ENCODE measurements around the gene SLC25A28.
A peak's percentile ranks its signal among the peaks of the same experiment; 100 is the strongest.
"Not testable (repeated sequence)": the region's sequence is repeated elsewhere in the genome, so short reads cannot be mapped to it uniquely, and the experiment has no call there.

Gene SLC25A28

GRCh38 chr10:99625124-99625523, 4.9 kb upstream of the SLC25A28 start:
- DNase-seq = not testable (repeated sequence)

GRCh38 chr10:99623919-99624318, 3.7 kb upstream of the SLC25A28 start:
- no peak for DNase-seq

GRCh38 chr10:99621454-99622251, 1.4 kb upstream of the SLC25A28 start:
- DNase-seq = peak in 1 of 2 experiments; percentile 8

- DNase-seq = peak; percentile 70 to 87
Observed at GRCh38 chr10:99620711-99621453, 643 bp upstream of the SLC25A28 start.

- DNase-seq = no peak
Observed at GRCh38 chr10:99619090-99619800, 994 bp downstream of the SLC25A28 start.

GRCh38 chr10:99617696-99618095, 2.5 kb downstream of the SLC25A28 start:
- no peak for DNase-seq

GRCh38 chr10:99615426-99615825, 4.8 kb downstream of the SLC25A28 start:
- no peak for DNase-seq

- peak in 1 of 2 experiments; percentile 26 for DNase-seq
Observed at GRCh38 chr10:99612167-99612831, 7.9 kb downstream of the SLC25A28 start.

- no peak for DNase-seq
Observed at GRCh38 chr10:99611326-99611725, 8.9 kb downstream of the SLC25A28 start.

- DNase-seq = no peak
Observed at GRCh38 chr10:99610221-99610620, 10.0 kb downstream of the SLC25A28 start.

GRCh38 chr10:99609186-99609585, 11.1 kb downstream of the SLC25A28 start:
- DNase-seq = no peak

- no peak for DNase-seq
Observed at GRCh38 chr10:99605351-99605750, 14.9 kb downstream of the SLC25A28 start.

GRCh38 chr10:99604862-99605261, 15.4 kb downstream of the SLC25A28 start:
- DNase-seq = no peak

GRCh38 chr10:99598781-99599509, 21.3 kb downstream of the SLC25A28 start:
- DNase-seq = no peak

GRCh38 chr10:99598011-99598410, 22.2 kb downstream of the SLC25A28 start:
- DNase-seq = no peak

- not testable (repeated sequence) for DNase-seq
Observed at GRCh38 chr10:99596708-99597107, 23.5 kb downstream of the SLC25A28 start.

- DNase-seq = no peak
Observed at GRCh38 chr10:99595770-99596465, 24.3 kb downstream of the SLC25A28 start.

- DNase-seq = no peak
Observed at GRCh38 chr10:99595236-99595635, 25.0 kb downstream of the SLC25A28 start.

- no peak for DNase-seq
Observed at GRCh38 chr10:99593312-99593711, 26.9 kb downstream of the SLC25A28 start.

- DNase-seq = no peak
Observed at GRCh38 chr10:99590799-99591198, 29.4 kb downstream of the SLC25A28 start.

- no peak for DNase-seq
Observed at GRCh38 chr10:99583687-99584086, 36.6 kb downstream of the SLC25A28 start.
